Midbrain (tissue), 1 donor: Measurements from ENCODE around the gene FJX1.

Source experiments
- DNase-seq: peaks from one replicate; lab custom pipeline; 2025; lab: John Stamatoyannopoulos, UW

The FJX1 gene

GRCh38 chr11:35606206-35606605, 12.1 kb upstream of the FJX1 start:
- DNase-seq, result no peak

GRCh38 chr11:35608502-35608901, 9.8 kb upstream of the FJX1 start:
- no peak for DNase-seq

GRCh38 chr11:35609656-35610055, 8.6 kb upstream of the FJX1 start:
- DNase-seq, result no peak

- no peak for DNase-seq
Measured at GRCh38 chr11:35610631-35611030, 7.6 kb upstream of the FJX1 start.

- DNase-seq, result no peak
Measured at GRCh38 chr11:35611741-35612140, 6.5 kb upstream of the FJX1 start.

GRCh38 chr11:35614939-35615569, 3.2 kb upstream of the FJX1 start:
- no peak for DNase-seq

- DNase-seq, result peak; percentile 89
Measured at GRCh38 chr11:35615921-35616900, 2.0 kb upstream of the FJX1 start.

- DNase-seq, result no peak
Measured at GRCh38 chr11:35617316-35617686, 959 bp upstream of the FJX1 start.

- no peak for DNase-seq
Measured at GRCh38 chr11:35618497-35619115, 346 bp downstream of the FJX1 start.

GRCh38 chr11:35619116-35619854, 1.0 kb downstream of the FJX1 start:
- DNase-seq, result peak; percentile 32

- DNase-seq, result no peak
Measured at GRCh38 chr11:35619855-35620640, 1.8 kb downstream of the FJX1 start.

- no peak for DNase-seq
Measured at GRCh38 chr11:35620795-35621194, 2.5 kb downstream of the FJX1 start.

GRCh38 chr11:35621620-35622019, 3.4 kb downstream of the FJX1 start:
- no peak for DNase-seq

- no peak for DNase-seq
Measured at GRCh38 chr11:35622070-35622469, 3.8 kb downstream of the FJX1 start.

- DNase-seq, result no peak
Measured at GRCh38 chr11:35623621-35624168, 5.4 kb downstream of the FJX1 start.

GRCh38 chr11:35624316-35624715, 6.1 kb downstream of the FJX1 start:
- no peak for DNase-seq

- DNase-seq, result no peak
Measured at GRCh38 chr11:35624781-35625180, 6.5 kb downstream of the FJX1 start.

GRCh38 chr11:35626501-35626900, 8.2 kb downstream of the FJX1 start:
- DNase-seq, result no peak

- DNase-seq, result no peak
Measured at GRCh38 chr11:35629511-35629910, 11.3 kb downstream of the FJX1 start.

- no peak for DNase-seq
Measured at GRCh38 chr11:35629914-35630313, 11.7 kb downstream of the FJX1 start.

- no peak for DNase-seq
Measured at GRCh38 chr11:35631891-35632290, 13.6 kb downstream of the FJX1 start.
